GM12878 (cell line): ENCODE data around the gene KRTAP2-4. TPM values are rescaled to one million over a fixed set of nuclear protein-coding genes. Genes with fewer than 3 reads are reported as not detected.
"Not testable (repeated sequence)": the region's sequence is repeated elsewhere in the genome, so short reads cannot be mapped to it uniquely, and the experiment has no call there.

Experiments used
- ATAC-seq: fragments of 200-7000 bp; cut with Tn5 transposase; 3 replicates; pipeline ENCODE4 v1.9.1; 2020; ENCODE audit warnings: mild to moderate bottlenecking, moderate library complexity
- BruUV-seq: library from RNA; stranded (reverse); fragments of 400-500 nt; replicated peaks from 2 replicates; lab custom pipeline; 2021; lab: Mats Ljungman, UMichigan
- CTCF ChIA-PET: fragments of 300-600 bp; sonication (Branson Sonifier 250); formaldehyde crosslinking; extraction: SDS; loops from one replicate; lab custom pipeline; 2021; ENCODE audit warnings: inconsistent platforms; lab: Yijun Ruan, JAX
- POLR2A ChIA-PET: fragments of 350-600 bp; formaldehyde crosslinking; extraction: SDS; loops from one replicate; lab custom pipeline; 2021; ENCODE audit warnings: inconsistent platforms; lab: Charles Lee
- RAD21 ChIA-PET: fragments of 300-600 bp; sonication (Branson Sonifier 250); formaldehyde crosslinking; loops from one replicate; lab custom pipeline; 2023; ENCODE audit warnings: antibody characterized with exemption; ENCODE audit not compliant: unreplicated experiment; lab: Charles Lee
- SMC1A ChIA-PET: fragments of 300-600 bp; sonication (Branson Sonifier 250); formaldehyde crosslinking; loops from one replicate; lab custom pipeline; 2023; ENCODE audit not compliant: unreplicated experiment, uncharacterized antibody; lab: Charles Lee
- DNase-seq: peaks from one replicate; pipeline ENCODE4 v3.0.0-alpha.2; 2011; ENCODE audit warnings: low read depth, low spot score
- FAIRE-seq: peaks from 3 replicates; lab custom pipeline; 2011; peaks lifted over from hg19 to GRCh38; lab: Jason Lieb, UNC
- H2AFZ ChIP-seq: 2 replicates; pipeline ENCODE4 v1.6.0; 2011; ENCODE audit warnings: low read depth, low read length, control low read depth; ENCODE audit not compliant: control insufficient read depth
- H3K27ac ChIP-seq: 2 replicates; pipeline ENCODE4 v1.5.1; 2011; ENCODE audit warnings: control low read depth; ENCODE audit not compliant: control insufficient read depth, insufficient read depth
- H3K27me3 ChIP-seq, 2 experiments: replicated peaks in 1 of 2; 2 replicates each; pipeline versions ENCODE4 v1.6.0 to v1.6.1; 2011; ENCODE audit warnings: low read length in 1 of 2; ENCODE audit not compliant: control insufficient read depth in 2 of 2, insufficient read depth in 2 of 2
- H3K36me3 ChIP-seq, 2 experiments: 2 replicates each; pipeline ENCODE4 v1.5.1; 2011; ENCODE audit warnings: low read length in 1 of 2; ENCODE audit not compliant: control insufficient read depth in 2 of 2, insufficient read depth in 2 of 2
- H3K4me1 ChIP-seq: 2 replicates; pipeline ENCODE4 v1.6.1; 2011; ENCODE audit warnings: mild to moderate bottlenecking, low read length, moderate library complexity, mixed read lengths; ENCODE audit not compliant: control insufficient read depth, insufficient read depth
- H3K4me2 ChIP-seq: 2 replicates; pipeline ENCODE4 v1.6.0; 2011; ENCODE audit warnings: control low read depth; ENCODE audit not compliant: control insufficient read depth, insufficient read depth
- H3K4me3 ChIP-seq: fragments of 200-600 bp; sonication (generic); 2 replicates; pipeline ENCODE4 v1.5.1; 2016
- H3K79me2 ChIP-seq: 2 replicates; pipeline ENCODE4 v1.6.0; 2011; ENCODE audit warnings: low read length; ENCODE audit not compliant: control insufficient read depth, insufficient read depth
- H3K9ac ChIP-seq: 2 replicates; pipeline ENCODE4 v1.8.0; 2011; ENCODE audit warnings: low read length, control low read depth, mixed read lengths; ENCODE audit not compliant: control insufficient read depth, insufficient read depth
- H3K9me3 ChIP-seq: replicated peaks from 3 replicates; pipeline ENCODE4 v1.5.1; 2011; ENCODE audit warnings: mild to moderate bottlenecking, low read length; ENCODE audit not compliant: control insufficient read depth, insufficient read depth
- H4K20me1 ChIP-seq: 2 replicates; pipeline ENCODE4 v1.6.0; 2011; ENCODE audit not compliant: control insufficient read depth, insufficient read depth
- WGBS: methylation state at CpG from one replicate; pipeline ENCODE4 v1.1.6; 2016; ENCODE audit warnings: low lambda C conversion rate; ENCODE audit not compliant: insufficient replicate concordance, insufficient coverage; ENCODE audit errors: missing lambda C conversion rate; 5-methylcytosine and 5-hydroxymethylcytosine counted together
- in situ Hi-C: fragments of 300-500 bp; cut with MboI; formaldehyde crosslinking; loops from 9 replicates; pipeline ENCODE4 v1.14.3; 2018; ENCODE audit warnings: mixed read lengths
- intact Hi-C: fragments of 100-400 bp; cut with micrococcal nuclease; formaldehyde crosslinking; loops from one replicate; pipeline ENCODE4 v1.14.2; 2022; ENCODE audit not compliant: unreplicated experiment
- polyA plus RNA-seq, 11 experiments: library from polyadenylated mRNA; depleted of rRNA in 4 of 11; unstranded in 6 of 11; stranded (reverse) in 5 of 11; fragments of >200 nt; fragmentation: Nextera tagmentation in 4 of 11; fragmentation: Illumina TruSeq in 1 of 11; extraction: Ambion mirVana in 4 of 11; extraction: Trizol in 1 of 11; gene quantifications; 1 replicate in 1 of 11; 2 replicates in 10 of 11; pipeline versions ENCODE4 v1.2.1 to v1.2.3, GENCODE V29; 2011 to 2016; ENCODE audit warnings: inconsistent platforms in 2 of 11, missing spikeins in 2 of 11, low read depth in 1 of 11
- total RNA-seq, 4 experiments: library from RNA; depleted of rRNA in 3 of 4; stranded (reverse); fragments of >200 nt in 3 of 4; fragmentation: Illumina TruSeq in 1 of 4; extraction: Trizol in 1 of 4; gene quantifications; 2 replicates each; pipeline versions ENCODE4 v1.2.1 to v1.2.3, GENCODE V29; 2013 to 2021

KRTAP2-4 gene
- total and polyA plus RNA-seq, 10 of the 15 experiments (the other 5 are each of a cell fraction or from before 2014, with no cell fraction given) = not detected

DNA sequence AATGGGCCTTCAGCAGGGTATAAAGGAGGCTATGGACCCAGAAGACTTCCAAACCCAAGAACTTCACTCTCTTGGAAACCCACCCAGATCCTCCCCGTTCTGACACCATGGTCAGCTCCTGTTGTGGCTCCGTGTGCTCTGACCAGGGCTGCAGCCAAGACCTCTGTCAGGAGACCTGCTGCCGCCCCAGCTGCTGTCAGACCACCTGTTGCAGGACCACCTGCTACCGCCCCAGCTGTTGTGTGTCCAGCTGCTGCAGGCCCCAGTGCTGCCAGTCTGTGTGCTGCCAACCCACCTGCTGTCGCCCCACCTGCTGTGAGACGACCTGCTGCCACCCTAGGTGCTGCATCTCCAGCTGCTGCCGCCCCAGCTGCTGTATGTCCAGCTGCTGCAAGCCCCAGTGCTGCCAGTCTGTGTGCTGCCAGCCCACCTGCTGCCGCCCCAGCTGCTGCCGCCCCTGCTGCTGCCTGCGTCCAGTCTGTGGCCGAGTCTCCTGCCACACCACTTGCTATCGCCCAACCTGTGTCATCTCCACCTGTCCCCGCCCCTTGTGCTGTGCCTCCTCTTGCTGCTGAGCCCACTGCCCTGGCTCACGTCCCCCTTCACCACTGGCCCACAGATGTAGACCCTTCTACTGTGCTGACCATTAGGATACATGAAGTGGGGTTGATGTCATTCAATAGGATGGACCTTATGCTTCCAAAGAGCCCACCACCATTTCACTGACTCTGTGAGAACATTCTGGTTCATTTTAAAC is 18.6 kb upstream of the KRTAP2-4 start, which contains the start of gene KRTAP4-7:
Gene KRTAP4-7, plus strand, starts transcription at position 51 of the 757 bp plus-strand sequence. Its CDS starts 57 bp downstream, at position 108.
- H3K27ac ChIP-seq, H3K36me3 ChIP-seq, DNase-seq, intact Hi-C loops, H3K9me3 ChIP-seq, CTCF ChIA-PET, RAD21 ChIA-PET, H3K4me1 ChIP-seq, POLR2A ChIA-PET, H2AFZ ChIP-seq, ATAC-seq, SMC1A ChIA-PET, H3K9ac ChIP-seq, in situ Hi-C loops, H3K27me3 ChIP-seq, H3K4me3 ChIP-seq, H3K4me2 ChIP-seq, FAIRE-seq, H3K79me2 ChIP-seq, BruUV-seq, H4K20me1 ChIP-seq: not testable (repeated sequence)
- 5% methylated on average over 9 of the region's 14 CpGs for WGBS

DNA sequence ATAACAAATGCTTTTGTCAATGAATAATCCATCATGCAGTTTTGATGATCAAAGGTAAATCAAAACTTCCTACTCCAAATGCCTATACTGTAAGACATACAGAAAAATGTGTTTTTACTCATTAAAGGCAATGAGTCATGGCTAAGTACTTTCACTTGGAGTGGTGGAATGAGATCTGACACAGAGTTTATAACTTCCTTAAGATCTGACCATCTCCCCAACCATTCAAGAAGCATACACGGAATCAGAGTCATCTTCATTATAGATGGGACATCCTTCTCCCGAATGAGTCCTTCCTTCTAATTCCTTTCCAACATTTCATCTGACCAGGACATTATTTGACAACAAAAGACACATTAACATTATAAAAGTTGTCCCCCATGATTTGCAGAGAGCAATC is 17.7 kb upstream of the KRTAP2-4 start:
- H4K20me1 ChIP-seq, RAD21 ChIA-PET, SMC1A ChIA-PET, FAIRE-seq, POLR2A ChIA-PET, H2AFZ ChIP-seq, BruUV-seq, H3K36me3 ChIP-seq, ATAC-seq, intact Hi-C loops, in situ Hi-C loops, CTCF ChIA-PET, H3K4me1 ChIP-seq, H3K4me2 ChIP-seq, H3K4me3 ChIP-seq, H3K9ac ChIP-seq, H3K27me3 ChIP-seq, H3K27ac ChIP-seq, H3K9me3 ChIP-seq, H3K79me2 ChIP-seq, DNase-seq: not testable (repeated sequence)
- WGBS = 0% methylated on average over 1 of the region's 2 CpGs
